Breast epithelium (tissue), 4 donors: ENCODE data around the gene SLC38A10. TPM values are rescaled to one million over a fixed set of nuclear protein-coding genes. Genes with fewer than 3 reads are reported as not detected.
A peak's percentile ranks its signal among the peaks of the same experiment; 100 is the strongest.

Experiments
- DNase-seq, 2 donors: peaks; one replicate each; pipeline ENCODE4 v3.0.0-alpha.2; 2019; ENCODE audit warnings: low spot score in 2 of 2
- H3K27ac ChIP-seq, 2 donors: fragments of 200-600 bp; sonication (generic) in 1 of 2; one replicate each; pipeline ENCODE4 v1.5.1; 2016 to 2019; ENCODE audit warnings: mild to moderate bottlenecking in 1 of 2
- H3K27me3 ChIP-seq, 2 donors: fragments of 200-600 bp; sonication (generic) in 1 of 2; one replicate each; pipeline versions ENCODE4 v1.5.1 to v1.6.0; 2017 to 2019; ENCODE audit warnings: control low read depth in 1 of 2, mild to moderate bottlenecking in 1 of 2
- H3K36me3 ChIP-seq: fragments of 200-600 bp; one replicate; pipeline ENCODE4 v1.5.1; 2019
- H3K4me1 ChIP-seq, 2 donors: fragments of 200-600 bp; sonication (generic); one replicate each; pipeline ENCODE4 v1.5.1; 2016 to 2019; ENCODE audit warnings: control low read depth in 1 of 2
- H3K4me3 ChIP-seq, 3 donors: fragments of 200-600 bp; sonication (generic); 1 replicate in 2 of 3; 2 replicates in 1 of 3; pipeline ENCODE4 v1.5.1; 2016 to 2019; ENCODE audit warnings: mild to moderate bottlenecking in 3 of 3, moderate library complexity in 2 of 3
- H3K9me3 ChIP-seq, 2 donors: fragments of 200-600 bp; sonication (generic) in 1 of 2; one replicate each; pipeline ENCODE4 v1.5.1; 2016 to 2019; ENCODE audit warnings: control low read depth in 1 of 2
- POLR2A ChIP-seq: fragments of 450-650 bp; IDR thresholded peaks from one replicate; pipeline ENCODE4 v1.6.1; 2016; ENCODE audit warnings: antibody characterized with exemption, mild to moderate bottlenecking, moderate library complexity
- POLR2AphosphoS5 ChIP-seq, 3 donors: sonication (generic); formaldehyde crosslinking; IDR thresholded peaks; one replicate each; pipeline ENCODE4 v1.6.1; 2017; ENCODE audit warnings: antibody characterized with exemption in 3 of 3
- intact Hi-C: fragments of 100-400 bp; cut with DNase I; formaldehyde crosslinking; loops from one replicate; pipeline ENCODE4 v1.15.1; 2023; ENCODE audit warnings: low total_unique reads
- total RNA-seq, 3 donors: library from RNA; depleted of rRNA; stranded (reverse); fragments of >200 nt; gene quantifications; one replicate each; pipeline ENCODE4 v1.1.0, GENCODE V29; 2016
- TF ChIP-seq, protein P1 (sequence below), 3 donors: fragments of 450-650 bp; IDR thresholded peaks; one replicate each; pipeline ENCODE4 v1.5.1; 2016 to 2017; ENCODE audit warnings: antibody characterized with exemption in 3 of 3, mild to moderate bottlenecking in 3 of 3, moderate library complexity in 3 of 3

SLC38A10 gene
- total RNA-seq, 3 donors from 2014 or later: 52.4 to 104 (median 85.2) TPM

DNA sequence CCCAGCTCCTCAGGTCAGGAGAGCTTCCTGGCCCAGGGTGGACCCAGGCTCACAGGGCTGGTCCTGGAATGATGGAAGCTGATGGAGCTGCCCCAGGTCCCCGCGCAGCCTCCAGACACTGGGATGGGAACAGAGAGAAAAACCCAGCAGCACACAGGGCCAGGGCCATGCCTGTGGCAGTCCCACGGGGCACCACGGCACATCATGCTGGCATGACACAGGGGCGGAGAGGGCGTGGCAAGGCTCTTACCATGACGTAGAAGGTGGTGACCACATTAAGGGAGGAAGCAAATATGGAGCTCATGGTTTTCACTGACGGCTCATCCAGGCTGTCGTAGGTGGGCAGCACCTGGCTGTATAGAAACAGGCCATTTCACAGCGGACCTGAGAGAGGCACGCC, 18.3 kb downstream of the SLC38A10 start:
- Histone ChIP-seq H3K27ac (no peak overlapping the region), H3K36me3 (no peaks in the 10 kb centered on the region), H3K4me3 (no peak overlapping the region), H3K4me1 (no peaks in the 10 kb centered on the region), H3K9me3 (no peaks in the 10 kb centered on the region), H3K27me3 (no peaks in the 10 kb centered on the region)
- intact Hi-C loops: loop anchor here (10.0 kb wide), 1 partner anchor 328 kb away; no protein-coding TSS in a partner anchor
- no peak for DNase-seq
- no peak for TF ChIP-seq POLR2AphosphoS5 (IDR thresholded peaks at IDR 0.05)
- TF ChIP-seq, protein P1, sequence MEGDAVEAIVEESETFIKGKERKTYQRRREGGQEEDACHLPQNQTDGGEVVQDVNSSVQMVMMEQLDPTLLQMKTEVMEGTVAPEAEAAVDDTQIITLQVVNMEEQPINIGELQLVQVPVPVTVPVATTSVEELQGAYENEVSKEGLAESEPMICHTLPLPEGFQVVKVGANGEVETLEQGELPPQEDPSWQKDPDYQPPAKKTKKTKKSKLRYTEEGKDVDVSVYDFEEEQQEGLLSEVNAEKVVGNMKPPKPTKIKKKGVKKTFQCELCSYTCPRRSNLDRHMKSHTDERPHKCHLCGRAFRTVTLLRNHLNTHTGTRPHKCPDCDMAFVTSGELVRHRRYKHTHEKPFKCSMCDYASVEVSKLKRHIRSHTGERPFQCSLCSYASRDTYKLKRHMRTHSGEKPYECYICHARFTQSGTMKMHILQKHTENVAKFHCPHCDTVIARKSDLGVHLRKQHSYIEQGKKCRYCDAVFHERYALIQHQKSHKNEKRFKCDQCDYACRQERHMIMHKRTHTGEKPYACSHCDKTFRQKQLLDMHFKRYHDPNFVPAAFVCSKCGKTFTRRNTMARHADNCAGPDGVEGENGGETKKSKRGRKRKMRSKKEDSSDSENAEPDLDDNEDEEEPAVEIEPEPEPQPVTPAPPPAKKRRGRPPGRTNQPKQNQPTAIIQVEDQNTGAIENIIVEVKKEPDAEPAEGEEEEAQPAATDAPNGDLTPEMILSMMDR (IDR thresholded peaks at IDR 0.05): no peak
- no peak for TF ChIP-seq POLR2A

DNA sequence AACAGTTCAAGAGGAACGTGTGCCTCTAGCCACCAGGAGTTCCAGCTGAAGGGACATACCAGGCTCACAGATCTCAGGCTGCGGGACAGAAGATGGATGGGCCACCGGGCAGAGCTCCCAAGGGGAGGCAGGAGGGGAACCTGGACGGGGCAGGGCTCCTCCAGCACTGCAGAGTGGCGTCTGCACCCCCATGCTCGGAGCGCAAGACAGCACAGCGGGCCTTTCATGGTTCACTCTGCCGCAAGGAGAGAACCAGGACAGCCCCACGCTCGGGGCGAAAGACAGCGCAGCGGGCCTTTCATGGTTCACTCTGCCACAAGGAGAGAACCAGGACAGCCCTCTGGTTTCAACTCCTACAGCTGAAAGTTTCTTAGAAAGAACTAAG, 20.6 kb downstream of the SLC38A10 start:
- Histone ChIP-seq H3K27me3 (no peaks in the 10 kb centered on the region), H3K4me3 (no peak overlapping the region), H3K36me3 (no peaks in the 10 kb centered on the region), H3K27ac (no peak overlapping the region), H3K4me1 (no peaks in the 10 kb centered on the region), H3K9me3 (no peaks in the 10 kb centered on the region)
- no peak for DNase-seq
- intact Hi-C loops: loop anchor here (10.0 kb wide), 1 partner anchor 330 kb away; no protein-coding TSS in a partner anchor
- TF ChIP-seq, protein P1 (IDR thresholded peaks at IDR 0.05): no peak
- no peak for TF ChIP-seq POLR2A
- TF ChIP-seq POLR2AphosphoS5 (IDR thresholded peaks at IDR 0.05): no peak

DNA sequence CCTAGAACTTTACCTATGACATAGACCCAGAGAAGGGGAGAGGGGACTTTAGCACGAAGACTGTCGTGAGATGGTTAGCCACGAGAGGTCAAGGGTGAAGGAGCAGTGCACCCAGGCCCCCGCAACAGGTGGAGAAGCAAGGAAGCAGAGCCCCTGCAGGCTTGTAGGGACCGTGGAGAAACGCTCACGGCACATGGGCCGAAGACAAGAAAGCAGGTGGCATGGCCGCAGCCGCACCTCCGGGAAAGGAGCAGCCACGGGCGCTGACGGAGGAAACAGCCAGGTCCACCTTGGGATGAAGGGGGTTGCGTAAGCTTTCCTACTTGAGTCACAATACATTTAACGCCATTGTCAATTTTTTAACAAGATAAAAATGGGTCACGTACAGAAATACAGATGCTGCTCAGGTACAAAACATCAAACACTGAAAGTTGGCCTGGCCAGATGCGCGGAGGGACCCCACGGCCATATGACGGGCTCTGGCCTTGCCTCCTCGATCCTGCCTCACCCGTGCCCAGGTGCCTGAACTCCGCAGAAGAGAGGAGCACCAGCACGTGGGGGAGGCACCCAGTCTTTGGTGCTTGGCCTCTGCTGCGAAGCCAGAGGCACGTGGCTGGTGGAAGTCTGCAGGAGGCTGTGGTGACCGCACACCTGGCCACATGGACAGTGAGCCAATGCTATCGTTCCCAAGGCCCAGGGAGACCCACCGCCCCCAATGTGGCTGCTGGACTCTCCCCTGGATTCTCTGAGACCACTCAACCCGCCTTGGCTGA, 21.2 kb downstream of the SLC38A10 start:
- TF ChIP-seq, protein P1 (IDR thresholded peaks at IDR 0.05): no peak
- DNase-seq: no peak
- Histone ChIP-seq H3K4me1 (no peaks in the 10 kb centered on the region), H3K9me3 (no peaks in the 10 kb centered on the region), H3K27me3 (no peaks in the 10 kb centered on the region), H3K4me3 (no peak overlapping the region), H3K27ac (no peak overlapping the region), H3K36me3 (no peaks in the 10 kb centered on the region)
- intact Hi-C loops: loop anchor here (10.0 kb wide), 1 partner anchor 331 kb away; no protein-coding TSS in a partner anchor

DNA sequence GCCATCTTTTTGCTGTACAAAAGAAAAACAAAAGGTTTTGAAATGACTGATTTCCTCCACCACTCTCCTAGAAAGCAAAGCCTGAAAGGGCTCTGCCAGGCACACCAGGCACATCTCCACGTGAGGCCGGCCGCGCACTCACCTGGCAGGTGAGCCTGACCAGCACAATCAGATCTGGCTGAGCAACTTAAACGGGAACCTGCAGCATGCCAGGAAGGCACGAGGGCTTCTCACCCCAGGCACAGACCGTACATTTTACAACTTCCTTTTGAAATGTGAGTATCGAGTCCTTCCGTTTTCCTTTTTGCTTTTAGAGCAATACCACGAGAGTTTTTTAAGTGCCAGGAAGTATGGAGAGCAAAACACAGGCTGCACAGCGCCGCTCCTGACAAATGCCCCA, 22.5 kb downstream of the SLC38A10 start:
- H3K27ac ChIP-seq: no peak overlapping the region
- H3K4me1 ChIP-seq: no peaks in the 10 kb centered on the region
- intact Hi-C loops: loop anchor here (10.0 kb wide), 1 partner anchor 332 kb away; no protein-coding TSS in a partner anchor
- H3K4me3 ChIP-seq: no peak overlapping the region
- H3K36me3 ChIP-seq: no peaks in the 10 kb centered on the region
- peak in 1 of 3 donors; percentile 60 for TF ChIP-seq POLR2AphosphoS5 (IDR thresholded peaks at IDR 0.05)
- TF ChIP-seq, protein P1 (IDR thresholded peaks at IDR 0.05): no peak
- no peak for TF ChIP-seq POLR2A
- H3K27me3 ChIP-seq: no peaks in the 10 kb centered on the region
- DNase-seq: peak in 1 of 2 donors; percentile 46
- H3K9me3 ChIP-seq: no peaks in the 10 kb centered on the region

DNA sequence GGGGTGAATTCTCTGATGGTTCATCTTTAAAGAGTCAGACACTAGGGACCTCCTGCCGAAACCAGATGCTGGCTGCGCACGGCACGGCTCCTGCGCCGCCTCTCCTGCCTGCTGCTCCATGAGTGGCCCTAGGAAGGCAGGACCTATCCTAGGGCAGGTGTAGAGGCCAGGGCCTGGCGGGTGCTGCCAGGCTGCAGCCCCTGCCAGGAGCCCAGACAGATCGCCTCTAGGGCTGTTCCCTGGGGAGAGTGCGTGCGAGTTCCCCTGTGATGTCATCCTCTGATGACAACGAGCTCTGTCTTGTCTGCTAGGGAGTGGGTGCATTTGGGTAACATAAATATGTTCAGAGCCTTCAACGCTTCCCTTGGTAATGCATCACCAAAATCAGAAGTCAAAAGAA, 23.9 kb downstream of the SLC38A10 start:
- H3K27me3 ChIP-seq: no peaks in the 10 kb centered on the region
- intact Hi-C loops: loop anchor here (10.0 kb wide), 1 partner anchor 334 kb away; no protein-coding TSS in a partner anchor
- TF ChIP-seq POLR2A (no peak), POLR2AphosphoS5 (IDR thresholded peaks at IDR 0.05) (no peak)
- TF ChIP-seq, protein P1 (IDR thresholded peaks at IDR 0.05): no peak
- H3K4me1 ChIP-seq: no peaks in the 10 kb centered on the region
- no peak for DNase-seq
- H3K4me3 ChIP-seq: no peak overlapping the region
- H3K9me3 ChIP-seq: no peaks in the 10 kb centered on the region
- no peaks in the 10 kb centered on the region for H3K36me3 ChIP-seq
- no peak overlapping the region for H3K27ac ChIP-seq
